PFSK-1 (cell line): Measurements from ENCODE around the gene MTURN.

Experiments
- FOXP2 ChIP-seq: optimal IDR thresholded peaks from 2 replicates; pipeline ENCODE3; 2011; ENCODE audit warnings: borderline replicate concordance, control low read depth, inconsistent platforms; ENCODE audit not compliant: insufficient read depth; ENCODE audit errors: extremely low read length, extremely low read depth
- POLR2AphosphoS5 ChIP-seq: IDR thresholded peaks from 2 replicates; pipeline ENCODE4 v1.6.1; 2012; ENCODE audit warnings: low read depth, mild to moderate bottlenecking, control low read depth, low read length, moderate library complexity
- SIN3A ChIP-seq: IDR thresholded peaks from 2 replicates; pipeline ENCODE4 v1.6.1; 2012; ENCODE audit warnings: mild to moderate bottlenecking, low read length, moderate library complexity, borderline replicate concordance; ENCODE audit not compliant: insufficient read depth
- TAF1 ChIP-seq: IDR thresholded peaks from 2 replicates; pipeline ENCODE4 v1.6.1; 2012; ENCODE audit warnings: low read length, control low read depth, borderline replicate concordance; ENCODE audit not compliant: insufficient read depth
- TF ChIP-seq, protein P1 (sequence below), 2 experiments: IDR thresholded peaks; 2 replicates each; pipeline versions ENCODE4 v1.6.1 to v1.8.0; 2011 to 2012; ENCODE audit warnings: low read depth in 2 of 2, low read length in 2 of 2, control low read depth in 1 of 2, inconsistent platforms in 1 of 2, mild to moderate bottlenecking in 1 of 2, moderate library complexity in 1 of 2; ENCODE audit not compliant: insufficient read depth in 1 of 2

Gene MTURN

DNA sequence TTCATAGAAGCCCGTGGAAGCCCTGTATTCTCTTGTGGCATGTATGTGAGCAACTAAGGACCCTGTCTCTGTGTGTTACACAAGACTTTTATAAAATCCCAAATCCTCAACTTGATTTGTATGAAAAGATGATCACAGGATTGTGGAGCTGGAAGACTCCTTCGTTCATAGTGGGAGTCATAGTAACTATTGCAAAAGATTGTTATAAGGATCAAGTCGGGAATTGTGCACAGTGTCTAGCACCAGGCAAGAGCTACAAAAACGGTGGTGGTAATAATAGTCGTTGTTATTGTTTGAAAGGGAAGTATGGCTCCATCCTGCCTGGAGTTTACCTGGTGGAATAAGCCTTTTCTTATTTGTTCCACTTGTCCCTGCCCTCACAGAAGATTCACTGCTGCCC is 42.8 kb upstream of the MTURN start:
- TF ChIP-seq FOXP2 (no peak), TAF1 (no peak), POLR2AphosphoS5 (no peak), SIN3A (no peak)
- TF ChIP-seq, protein P1, sequence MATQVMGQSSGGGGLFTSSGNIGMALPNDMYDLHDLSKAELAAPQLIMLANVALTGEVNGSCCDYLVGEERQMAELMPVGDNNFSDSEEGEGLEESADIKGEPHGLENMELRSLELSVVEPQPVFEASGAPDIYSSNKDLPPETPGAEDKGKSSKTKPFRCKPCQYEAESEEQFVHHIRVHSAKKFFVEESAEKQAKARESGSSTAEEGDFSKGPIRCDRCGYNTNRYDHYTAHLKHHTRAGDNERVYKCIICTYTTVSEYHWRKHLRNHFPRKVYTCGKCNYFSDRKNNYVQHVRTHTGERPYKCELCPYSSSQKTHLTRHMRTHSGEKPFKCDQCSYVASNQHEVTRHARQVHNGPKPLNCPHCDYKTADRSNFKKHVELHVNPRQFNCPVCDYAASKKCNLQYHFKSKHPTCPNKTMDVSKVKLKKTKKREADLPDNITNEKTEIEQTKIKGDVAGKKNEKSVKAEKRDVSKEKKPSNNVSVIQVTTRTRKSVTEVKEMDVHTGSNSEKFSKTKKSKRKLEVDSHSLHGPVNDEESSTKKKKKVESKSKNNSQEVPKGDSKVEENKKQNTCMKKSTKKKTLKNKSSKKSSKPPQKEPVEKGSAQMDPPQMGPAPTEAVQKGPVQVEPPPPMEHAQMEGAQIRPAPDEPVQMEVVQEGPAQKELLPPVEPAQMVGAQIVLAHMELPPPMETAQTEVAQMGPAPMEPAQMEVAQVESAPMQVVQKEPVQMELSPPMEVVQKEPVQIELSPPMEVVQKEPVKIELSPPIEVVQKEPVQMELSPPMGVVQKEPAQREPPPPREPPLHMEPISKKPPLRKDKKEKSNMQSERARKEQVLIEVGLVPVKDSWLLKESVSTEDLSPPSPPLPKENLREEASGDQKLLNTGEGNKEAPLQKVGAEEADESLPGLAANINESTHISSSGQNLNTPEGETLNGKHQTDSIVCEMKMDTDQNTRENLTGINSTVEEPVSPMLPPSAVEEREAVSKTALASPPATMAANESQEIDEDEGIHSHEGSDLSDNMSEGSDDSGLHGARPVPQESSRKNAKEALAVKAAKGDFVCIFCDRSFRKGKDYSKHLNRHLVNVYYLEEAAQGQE (IDR thresholded peaks at IDR 0.05; ENCODE audit: insufficient read depth in 1 of 2, low read depth in 2 of 2, low read length in 2 of 2): no peak

DNA sequence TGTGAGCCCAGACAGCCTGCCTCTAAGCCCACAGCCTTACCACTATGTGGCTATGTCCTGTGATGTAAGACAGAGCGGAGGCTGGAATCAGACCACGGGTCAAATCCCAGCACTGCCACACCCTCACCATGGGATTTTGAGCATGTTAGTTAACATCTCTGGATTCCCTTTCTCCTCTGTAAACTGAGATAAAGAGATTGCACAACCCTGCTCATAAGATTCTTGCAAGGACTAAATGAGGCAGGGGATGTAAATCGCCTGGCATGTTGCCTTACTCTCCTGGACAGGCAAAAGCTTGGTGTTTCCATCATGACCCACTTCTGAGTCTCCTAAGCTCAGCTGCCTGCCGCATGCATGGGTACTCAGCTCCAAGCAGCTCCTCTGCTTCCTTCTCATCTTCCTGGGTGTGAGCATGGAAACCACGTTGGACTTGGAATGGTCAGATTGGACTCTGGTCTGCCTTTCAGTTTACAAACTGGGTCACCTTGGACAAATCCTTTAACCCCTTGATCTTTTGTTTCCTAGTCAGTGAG is 41.3 kb upstream of the MTURN start:
- TF ChIP-seq, protein P1 (IDR thresholded peaks at IDR 0.05; ENCODE audit: insufficient read depth in 1 of 2, low read depth in 2 of 2, low read length in 2 of 2): no peak
- TF ChIP-seq POLR2AphosphoS5: no peak
- TF ChIP-seq FOXP2: no peak
- no peak for TF ChIP-seq SIN3A
- TF ChIP-seq TAF1: no peak

DNA sequence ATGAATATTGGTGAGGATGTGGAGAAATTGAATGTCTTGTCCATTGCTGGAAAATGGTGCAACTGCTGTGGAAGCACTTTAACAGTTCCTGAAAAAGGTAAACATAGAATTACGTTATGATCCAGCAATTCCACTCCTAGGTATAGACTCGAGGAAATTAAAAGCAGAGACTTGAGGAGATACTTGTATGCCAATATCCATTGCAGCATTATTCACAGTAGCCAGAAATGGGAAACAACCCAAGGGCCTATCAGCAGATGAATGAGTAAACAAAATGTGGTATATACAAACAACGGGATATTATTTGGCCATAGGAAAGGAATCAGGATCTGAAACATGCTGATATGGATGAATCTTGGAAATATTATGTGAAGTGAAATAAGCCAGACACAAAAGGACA is 32.5 kb upstream of the MTURN start:
- TF ChIP-seq FOXP2 (no peak), POLR2AphosphoS5 (no peak)

DNA sequence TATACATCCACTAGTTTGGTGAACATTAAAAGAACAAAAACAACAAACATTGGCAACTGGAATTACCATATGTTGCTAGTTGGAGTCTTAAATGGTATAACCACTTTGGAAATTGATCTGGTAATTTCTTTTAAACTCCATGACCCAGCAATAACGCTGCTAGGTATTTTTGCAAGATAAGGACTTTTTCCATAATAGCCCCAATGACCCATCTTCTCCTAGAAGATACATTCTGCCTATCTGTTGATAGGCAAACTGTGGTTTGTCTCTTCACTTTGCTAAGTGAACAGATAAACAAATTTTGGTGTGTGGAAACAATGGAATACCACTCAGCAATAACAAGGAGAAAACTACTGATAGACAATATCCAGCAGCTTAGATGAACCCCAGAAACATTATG is 30.6 kb upstream of the MTURN start:
- no peak for TF ChIP-seq SIN3A
- TF ChIP-seq FOXP2: no peak

DNA sequence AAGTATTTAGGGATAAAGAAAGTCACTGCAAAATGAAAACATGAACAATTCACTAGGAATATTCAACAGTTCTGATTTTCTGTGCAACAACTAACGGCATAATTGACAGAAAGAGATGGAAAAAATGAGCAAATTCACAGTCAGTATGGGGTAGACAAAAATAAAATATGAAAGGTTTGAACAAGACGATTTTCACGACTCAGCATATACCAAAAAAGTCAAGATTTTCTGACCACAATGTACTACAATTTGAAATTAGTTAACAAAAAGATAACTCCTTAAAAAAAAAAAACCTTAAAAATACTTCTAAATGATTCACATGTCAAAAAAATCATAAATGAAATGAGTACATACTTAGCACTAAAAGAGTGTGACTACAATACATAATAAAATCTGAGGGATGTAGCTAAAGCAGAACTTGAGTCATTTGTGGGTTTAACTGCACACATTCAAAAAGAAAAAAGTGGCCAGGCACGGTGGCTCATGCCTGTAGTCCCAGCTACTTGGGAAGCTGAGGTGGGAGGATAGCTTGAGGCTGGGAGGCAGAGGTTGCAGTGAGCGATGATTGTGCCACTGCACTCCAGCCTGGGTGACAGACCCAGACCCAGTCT is 22.6 kb upstream of the MTURN start:
- TF ChIP-seq SIN3A: no peak
- TF ChIP-seq TAF1: no peak
- no peak for TF ChIP-seq FOXP2
- no peak for TF ChIP-seq POLR2AphosphoS5
- TF ChIP-seq, protein P1 (IDR thresholded peaks at IDR 0.05; ENCODE audit: insufficient read depth in 1 of 2, low read depth in 2 of 2, low read length in 2 of 2): no peak

DNA sequence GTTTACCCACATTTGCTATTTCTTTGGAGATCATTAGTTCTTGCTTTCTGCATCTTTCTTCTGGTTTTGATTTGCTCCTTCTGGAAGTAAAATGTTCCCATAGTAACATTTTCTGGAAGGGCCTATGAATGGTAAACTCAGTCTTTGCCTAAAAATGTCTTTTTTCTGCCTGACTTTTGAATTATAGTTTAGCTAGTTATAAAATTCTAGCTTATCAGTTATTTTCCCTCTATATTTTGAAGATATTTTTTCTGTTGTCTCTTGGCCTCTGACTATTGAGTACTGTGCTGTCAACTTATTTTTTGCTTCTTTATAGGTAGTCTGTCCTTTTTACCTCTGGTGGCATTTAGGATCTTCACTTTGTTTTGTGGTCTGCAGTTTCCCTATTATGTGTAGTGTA is 21.6 kb upstream of the MTURN start:
- TF ChIP-seq, protein P1 (IDR thresholded peaks at IDR 0.05; ENCODE audit: insufficient read depth in 1 of 2, low read depth in 2 of 2, low read length in 2 of 2): no peak
- TF ChIP-seq TAF1: no peak
- TF ChIP-seq SIN3A: no peak
- TF ChIP-seq FOXP2: no peak
- no peak for TF ChIP-seq POLR2AphosphoS5
